Esophagus squamous epithelium (tissue), 4 donors: ENCODE data around the gene DTX1.
"Not testable (repeated sequence)": the region's sequence is repeated elsewhere in the genome, so short reads cannot be mapped to it uniquely, and the experiment has no call there.

Experiments
- CTCF ChIP-seq, 6 experiments: fragments of 450-650 bp in 4 of 6; fragments of 200-600 bp in 2 of 6; sonication (generic) in 2 of 6; IDR thresholded peaks; one replicate each; pipeline ENCODE4 v1.5.1; 2016 to 2019; ENCODE audit warnings: antibody characterized with exemption in 6 of 6, mild to moderate bottlenecking in 4 of 6, moderate library complexity in 4 of 6
- POLR2A ChIP-seq, 4 donors: fragments of 450-650 bp; IDR thresholded peaks; one replicate each; pipeline ENCODE4 v1.6.1; 2017; ENCODE audit warnings: antibody characterized with exemption in 4 of 4, mild to moderate bottlenecking in 4 of 4, moderate library complexity in 3 of 4

- TF ChIP-seq CTCF, POLR2A (IDR thresholded peaks at IDR 0.05): not testable (repeated sequence)
Measured at GRCh38 chr12:113141716-113142115, 85.2 kb downstream of the DTX1 start.
